Pancreas (tissue), 10 donors: Measurements from ENCODE around the gene LILRB4. TPM values are rescaled to one million over a fixed set of nuclear protein-coding genes. Genes with fewer than 3 reads are reported as not detected.
"Not testable (repeated sequence)": the region's sequence is repeated elsewhere in the genome, so short reads cannot be mapped to it uniquely, and the experiment has no call there.

Source experiments
- ATAC-seq, 4 donors: fragments of 200-7000 bp; cut with Tn5 transposase; one replicate each; pipeline versions ENCODE4 v1.8.0 to v1.9.1; 2020; ENCODE audit warnings: mild to moderate bottlenecking in 4 of 4, moderate library complexity in 4 of 4
- DNase-seq, 6 donors: peaks; one replicate each; pipeline ENCODE4 v3.0.0-alpha.2; 2020
- FAIRE-seq: peaks from 2 replicates; lab custom pipeline; 2012; peaks lifted over from hg19 to GRCh38; lab: Jason Lieb, UNC
- H3K27ac ChIP-seq, 4 donors: fragments of 200-600 bp; sonication (generic); 1 replicate in 3 of 4; 2 replicates in 1 of 4; pipeline versions ENCODE4 v1.5.0 to v1.8.0; 2020
- H3K27me3 ChIP-seq, 4 donors: fragments of 200-600 bp; one replicate each; pipeline ENCODE4 v1.8.0; 2021
- H3K36me3 ChIP-seq, 3 donors: fragments of 200-600 bp; sonication (generic) in 1 of 3; one replicate each; pipeline versions ENCODE4 v1.5.0 to v1.8.0; 2020 to 2021
- H3K4me1 ChIP-seq, 3 donors: fragments of 200-600 bp; one replicate each; pipeline ENCODE4 v1.8.0; 2021
- H3K4me3 ChIP-seq, 4 donors: fragments of 200-600 bp; sonication (generic) in 2 of 4; one replicate each; pipeline versions ENCODE4 v1.5.0 to v1.8.0; 2020 to 2021
- H3K9me3 ChIP-seq, 4 donors: fragments of 200-600 bp; one replicate each; pipeline ENCODE4 v1.8.0; 2021
- CTCF ChIP-seq, 4 donors: fragments of 200-600 bp; sonication (generic) in 3 of 4; IDR thresholded peaks; one replicate each; pipeline versions ENCODE4 v1.5.0 to v1.8.0; 2021; ENCODE audit warnings: antibody characterized with exemption in 4 of 4
- WGBS, 2 donors: extraction: QIAGEN DNeasy Blood & Tissue Kit; methylation state at CpG; one replicate each; pipeline ENCODE4 v1.1.7; 2013; 5-methylcytosine and 5-hydroxymethylcytosine counted together
- intact Hi-C, 3 donors: fragments of 100-400 bp; cut with DNase I; formaldehyde crosslinking; loops; one replicate each; pipeline versions ENCODE4 v1.11.1 to v1.14.2; 2022
- polyA plus RNA-seq, 2 donors: library from polyadenylated mRNA; stranded (reverse); fragments of 200-250 nt; gene quantifications; one replicate each; pipeline ENCODE4 v1.2.3, GENCODE V29; 2013
- total RNA-seq, 6 donors: library from RNA; stranded (reverse); fragmentation: NEBNext Ultra II Directional in 4 of 6; extraction: Animal tissue kit (Norgen Biotek cat#: 25700) in 4 of 6; gene quantifications; one replicate each; pipeline versions ENCODE4 v1.2.1 to v1.2.4, GENCODE V29; 2021 to 2023
- donor health status: healthy with polysubstance abuse.
- donor health status: DM: no; HTN: no; CAD: no; lungs with moderate emphysema.
- donor health status: DM: no; HTN: no; CAD: no.
- donor health status: control.
- donor health status: control.
- donor health status: Bipolar disorder and iron deficiency.
- donor health status: DM: yes; HTN: yes; CAD: no.
- donor health status: DM: no; HTN: no; CAD: no.
- donor health status: DM: no; HTN: no; CAD: no.
- donor health status: DM: yes; HTN: yes; CAD: no.

LILRB4 gene
- total and polyA plus RNA-seq, 8 donors, result 0.28 to 11.1 (median 1.00) TPM

GRCh38 chr19:54673222-54673621, 10.4 kb downstream of the LILRB4 start:
- H3K4me3 ChIP-seq, result no peak overlapping the region
- no peaks in the 10 kb centered on the region for H3K4me1 ChIP-seq
- DNase-seq (no peak), ATAC-seq (peak in 2 of 4 donors; percentile 34 to 67), FAIRE-seq (no peak)
- H3K27ac ChIP-seq, result no peak overlapping the region
- no peaks in the 10 kb centered on the region for H3K27me3 ChIP-seq
- 91 to 100% methylated on average over 1 of the region's 1 CpG for WGBS, 2 donors
- no peak for TF ChIP-seq CTCF (IDR thresholded peaks at IDR 0.05)
- no peaks in the 10 kb centered on the region for H3K9me3 ChIP-seq
- H3K36me3 ChIP-seq, result no peaks in the 10 kb centered on the region
- intact Hi-C loops, result no loop called here

GRCh38 chr19:54674021-54674617, 11.3 kb downstream of the LILRB4 start:
- 39 to 45% methylated on average over 2 of the region's 2 CpGs for WGBS, 2 donors
- no peak overlapping the region for H3K27ac ChIP-seq
- H3K27me3 ChIP-seq, result no peaks in the 10 kb centered on the region
- no peak for FAIRE-seq
- no peak for DNase-seq
- peak in 2 of 4 donors; percentile 17 to 21 for TF ChIP-seq CTCF (IDR thresholded peaks at IDR 0.05)
- H3K4me3 ChIP-seq, result no peak overlapping the region
- no peak for ATAC-seq
- H3K36me3 ChIP-seq, result no peaks in the 10 kb centered on the region
- intact Hi-C loops, result no loop called here
- no peaks in the 10 kb centered on the region for H3K9me3 ChIP-seq
- H3K4me1 ChIP-seq, result no peaks in the 10 kb centered on the region

GRCh38 chr19:54676210-54676834, 13.5 kb downstream of the LILRB4 start:
- WGBS, 2 donors, result 10 to 16% methylated on average over 10 of the region's 10 CpGs
- H3K9me3 ChIP-seq, intact Hi-C loops, H3K36me3 ChIP-seq, H3K4me1 ChIP-seq, FAIRE-seq, DNase-seq, H3K27ac ChIP-seq, H3K27me3 ChIP-seq, H3K4me3 ChIP-seq: not testable (repeated sequence)
- peak; percentile 76 to 84 (median 80) for TF ChIP-seq CTCF (IDR thresholded peaks at IDR 0.05)
- peak in 2 of 4 donors; percentile 62 to 67 for ATAC-seq

GRCh38 chr19:54677217-54677616, 14.4 kb downstream of the LILRB4 start:
- FAIRE-seq (no peak), DNase-seq (no peak), ATAC-seq (no peak)
- WGBS, 2 donors, result 34 to 40% methylated on average over 4 of the region's 4 CpGs
- H3K9me3 ChIP-seq, result no peaks in the 10 kb centered on the region
- no peaks in the 10 kb centered on the region for H3K4me1 ChIP-seq
- no peaks in the 10 kb centered on the region for H3K36me3 ChIP-seq
- no peak overlapping the region for H3K4me3 ChIP-seq
- H3K27me3 ChIP-seq, result no peaks in the 10 kb centered on the region
- H3K27ac ChIP-seq, result no peak overlapping the region
- TF ChIP-seq CTCF (IDR thresholded peaks at IDR 0.05), result no peak
- intact Hi-C loops, result no loop called here

- not testable (repeated sequence) for ATAC-seq
Measured at GRCh38 chr19:54681596-54681995, 18.8 kb downstream of the LILRB4 start.

More at GRCh38 chr19:54681596-54681995, 18.8 kb downstream of the LILRB4 start:
- H3K4me1 ChIP-seq, H3K36me3 ChIP-seq, intact Hi-C loops, FAIRE-seq, H3K27me3 ChIP-seq, H3K9me3 ChIP-seq, H3K4me3 ChIP-seq, H3K27ac ChIP-seq, DNase-seq: not testable (repeated sequence)
- 64 to 67% methylated on average over 12 of the region's 12 CpGs for WGBS, 2 donors
